Measurements from ENCODE around the gene PPP1R14D.

The PPP1R14D gene

DNA sequence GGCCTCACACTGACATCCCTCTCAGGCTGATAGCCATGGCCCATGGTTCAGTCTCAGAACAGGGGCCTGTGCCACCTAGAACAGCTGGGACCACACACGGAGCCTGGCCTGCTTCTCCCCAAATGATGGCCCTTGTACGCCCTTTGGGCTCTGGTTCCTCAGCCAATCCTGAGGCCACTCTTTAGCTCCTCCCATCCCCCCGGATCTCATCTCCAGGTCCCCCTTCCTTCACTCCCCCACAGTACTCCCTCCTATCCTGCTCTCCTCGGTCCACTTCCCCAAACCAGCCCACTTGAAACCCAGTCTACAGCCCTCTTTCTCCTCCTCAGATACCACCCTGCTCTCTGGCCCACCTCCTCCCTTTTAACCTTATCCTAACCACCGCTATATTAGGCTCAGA, 39.4 kb downstream of the PPP1R14D start:
- TF ChIP-seq CEBPB (IDR thresholded peaks at IDR 0.05) = no peak
- TF ChIP-seq, protein P1, sequence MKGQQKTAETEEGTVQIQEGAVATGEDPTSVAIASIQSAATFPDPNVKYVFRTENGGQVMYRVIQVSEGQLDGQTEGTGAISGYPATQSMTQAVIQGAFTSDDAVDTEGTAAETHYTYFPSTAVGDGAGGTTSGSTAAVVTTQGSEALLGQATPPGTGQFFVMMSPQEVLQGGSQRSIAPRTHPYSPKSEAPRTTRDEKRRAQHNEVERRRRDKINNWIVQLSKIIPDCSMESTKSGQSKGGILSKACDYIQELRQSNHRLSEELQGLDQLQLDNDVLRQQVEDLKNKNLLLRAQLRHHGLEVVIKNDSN (IDR thresholded peaks at IDR 0.05) = no peak
- TF ChIP-seq ZBTB7A (IDR thresholded peaks at IDR 0.05; ENCODE audit: low read depth) = no peak
- no peak for TF ChIP-seq YY1 (IDR thresholded peaks at IDR 0.05; ENCODE audit: low read depth)
- TF ChIP-seq, protein P2, sequence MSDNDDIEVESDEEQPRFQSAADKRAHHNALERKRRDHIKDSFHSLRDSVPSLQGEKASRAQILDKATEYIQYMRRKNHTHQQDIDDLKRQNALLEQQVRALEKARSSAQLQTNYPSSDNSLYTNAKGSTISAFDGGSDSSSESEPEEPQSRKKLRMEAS (IDR thresholded peaks at IDR 0.05) = no peak
- TF ChIP-seq EP300 (IDR thresholded peaks at IDR 0.05; ENCODE audit: borderline replicate concordance) = no peak
- TF ChIP-seq FOXM1 (IDR thresholded peaks at IDR 0.05; ENCODE audit: borderline replicate concordance, low read depth) = no peak
- TF ChIP-seq TEAD4 (IDR thresholded peaks at IDR 0.05) = no peak
- TF ChIP-seq, protein P3, sequence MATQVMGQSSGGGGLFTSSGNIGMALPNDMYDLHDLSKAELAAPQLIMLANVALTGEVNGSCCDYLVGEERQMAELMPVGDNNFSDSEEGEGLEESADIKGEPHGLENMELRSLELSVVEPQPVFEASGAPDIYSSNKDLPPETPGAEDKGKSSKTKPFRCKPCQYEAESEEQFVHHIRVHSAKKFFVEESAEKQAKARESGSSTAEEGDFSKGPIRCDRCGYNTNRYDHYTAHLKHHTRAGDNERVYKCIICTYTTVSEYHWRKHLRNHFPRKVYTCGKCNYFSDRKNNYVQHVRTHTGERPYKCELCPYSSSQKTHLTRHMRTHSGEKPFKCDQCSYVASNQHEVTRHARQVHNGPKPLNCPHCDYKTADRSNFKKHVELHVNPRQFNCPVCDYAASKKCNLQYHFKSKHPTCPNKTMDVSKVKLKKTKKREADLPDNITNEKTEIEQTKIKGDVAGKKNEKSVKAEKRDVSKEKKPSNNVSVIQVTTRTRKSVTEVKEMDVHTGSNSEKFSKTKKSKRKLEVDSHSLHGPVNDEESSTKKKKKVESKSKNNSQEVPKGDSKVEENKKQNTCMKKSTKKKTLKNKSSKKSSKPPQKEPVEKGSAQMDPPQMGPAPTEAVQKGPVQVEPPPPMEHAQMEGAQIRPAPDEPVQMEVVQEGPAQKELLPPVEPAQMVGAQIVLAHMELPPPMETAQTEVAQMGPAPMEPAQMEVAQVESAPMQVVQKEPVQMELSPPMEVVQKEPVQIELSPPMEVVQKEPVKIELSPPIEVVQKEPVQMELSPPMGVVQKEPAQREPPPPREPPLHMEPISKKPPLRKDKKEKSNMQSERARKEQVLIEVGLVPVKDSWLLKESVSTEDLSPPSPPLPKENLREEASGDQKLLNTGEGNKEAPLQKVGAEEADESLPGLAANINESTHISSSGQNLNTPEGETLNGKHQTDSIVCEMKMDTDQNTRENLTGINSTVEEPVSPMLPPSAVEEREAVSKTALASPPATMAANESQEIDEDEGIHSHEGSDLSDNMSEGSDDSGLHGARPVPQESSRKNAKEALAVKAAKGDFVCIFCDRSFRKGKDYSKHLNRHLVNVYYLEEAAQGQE (IDR thresholded peaks at IDR 0.05; ENCODE audit: low read depth) = no peak
- no peak for TF ChIP-seq RAD21 (IDR thresholded peaks at IDR 0.05; ENCODE audit: low read depth)
- TF ChIP-seq EGR1 (IDR thresholded peaks at IDR 0.05) = no peak
- TF ChIP-seq TCF12 (IDR thresholded peaks at IDR 0.05; ENCODE audit: low read depth) = no peak
- no peak for TF ChIP-seq TAF1 (IDR thresholded peaks at IDR 0.05; ENCODE audit: low read depth)
- no peak for TF ChIP-seq CREB1 (IDR thresholded peaks at IDR 0.05; ENCODE audit: low read depth)
- TF ChIP-seq NFIC (IDR thresholded peaks at IDR 0.05) = no peak

DNA sequence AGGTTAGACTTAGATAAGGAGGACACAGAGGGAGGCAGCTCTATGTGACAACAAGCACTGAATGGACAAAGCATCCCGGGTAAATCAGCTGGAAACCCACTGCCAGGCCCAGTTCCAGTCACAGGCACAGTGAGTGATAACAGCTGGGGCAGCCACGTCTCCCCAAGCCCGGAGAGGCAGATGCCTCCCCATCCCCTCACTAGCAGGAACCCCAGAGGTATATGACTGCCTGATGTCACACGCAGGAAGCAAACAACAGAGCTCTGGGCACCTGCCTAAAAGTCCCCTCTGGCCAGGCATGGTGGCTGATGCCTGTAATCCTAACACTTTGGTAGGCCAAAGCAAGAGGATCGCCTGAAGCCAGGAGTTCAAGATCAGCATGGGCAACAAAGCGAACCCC, 40.5 kb downstream of the PPP1R14D start:
- no peak for TF ChIP-seq CREB1 (IDR thresholded peaks at IDR 0.05; ENCODE audit: low read depth)
- TF ChIP-seq RAD21 (IDR thresholded peaks at IDR 0.05; ENCODE audit: low read depth) = 0 out of 2 replicates have a peak, but pooled peaks have one; percentile 7
- TF ChIP-seq, protein P1 (IDR thresholded peaks at IDR 0.05) = no peak
- no peak for TF ChIP-seq EGR1 (IDR thresholded peaks at IDR 0.05)
- TF ChIP-seq FOXM1 (IDR thresholded peaks at IDR 0.05; ENCODE audit: borderline replicate concordance, low read depth) = no peak

DNA sequence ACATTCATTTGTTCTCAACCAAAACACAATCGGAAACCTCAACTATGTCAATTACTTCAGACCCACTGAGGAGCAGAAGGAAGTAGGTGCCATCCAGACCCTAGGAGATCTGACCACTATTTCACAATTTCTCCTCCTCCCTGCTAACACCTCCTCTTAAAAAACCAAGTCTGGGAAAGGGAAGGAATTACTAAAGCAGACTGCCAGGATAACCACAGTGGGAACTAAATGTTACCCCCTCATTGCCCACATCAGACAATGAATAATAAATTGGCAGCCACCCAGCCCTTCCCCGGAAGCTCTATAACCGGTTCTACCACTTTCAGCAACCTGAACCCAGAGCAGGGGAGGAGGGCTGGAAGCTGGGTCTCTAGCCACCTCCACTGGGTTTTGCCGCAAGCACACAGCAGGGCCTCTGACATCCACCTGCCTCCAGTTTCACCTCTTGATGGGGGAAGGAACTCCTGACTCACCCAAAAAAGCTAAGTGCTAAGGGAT, 41.1 kb downstream of the PPP1R14D start:
- peak; percentile 18; the same call in 1 of the 2 replicates for TF ChIP-seq EGR1 (IDR thresholded peaks at IDR 0.05)
- no peak; the same call in 1 of the 2 replicates for TF ChIP-seq CREB1 (IDR thresholded peaks at IDR 0.05; ENCODE audit: low read depth)
- peak; percentile 44; the same call in 1 of the 2 replicates for TF ChIP-seq YY1 (IDR thresholded peaks at IDR 0.05; ENCODE audit: low read depth)
- peak; percentile 92 for TF ChIP-seq TEAD4 (IDR thresholded peaks at IDR 0.05)
- TF ChIP-seq NFIC (IDR thresholded peaks at IDR 0.05) = peak; percentile 99
- TF ChIP-seq, protein P1 (IDR thresholded peaks at IDR 0.05) = no peak
- peak; percentile 99 for TF ChIP-seq TCF12 (IDR thresholded peaks at IDR 0.05; ENCODE audit: low read depth)
- TF ChIP-seq, protein P2 (IDR thresholded peaks at IDR 0.05) = peak; percentile 68
- TF ChIP-seq CEBPB (IDR thresholded peaks at IDR 0.05) = peak; percentile 99
- peak; percentile 31 for TF ChIP-seq RAD21 (IDR thresholded peaks at IDR 0.05; ENCODE audit: low read depth)
- TF ChIP-seq FOXM1 (IDR thresholded peaks at IDR 0.05; ENCODE audit: borderline replicate concordance, low read depth) = peak; percentile 97
- TF ChIP-seq EP300 (IDR thresholded peaks at IDR 0.05; ENCODE audit: borderline replicate concordance) = peak; percentile 98
- no peak; the same call in 1 of the 2 replicates for TF ChIP-seq TAF1 (IDR thresholded peaks at IDR 0.05; ENCODE audit: low read depth)
- peak; percentile 42; the same call in 1 of the 2 replicates for TF ChIP-seq ZBTB7A (IDR thresholded peaks at IDR 0.05; ENCODE audit: low read depth)
- TF ChIP-seq, protein P3 (IDR thresholded peaks at IDR 0.05; ENCODE audit: low read depth) = no peak

DNA sequence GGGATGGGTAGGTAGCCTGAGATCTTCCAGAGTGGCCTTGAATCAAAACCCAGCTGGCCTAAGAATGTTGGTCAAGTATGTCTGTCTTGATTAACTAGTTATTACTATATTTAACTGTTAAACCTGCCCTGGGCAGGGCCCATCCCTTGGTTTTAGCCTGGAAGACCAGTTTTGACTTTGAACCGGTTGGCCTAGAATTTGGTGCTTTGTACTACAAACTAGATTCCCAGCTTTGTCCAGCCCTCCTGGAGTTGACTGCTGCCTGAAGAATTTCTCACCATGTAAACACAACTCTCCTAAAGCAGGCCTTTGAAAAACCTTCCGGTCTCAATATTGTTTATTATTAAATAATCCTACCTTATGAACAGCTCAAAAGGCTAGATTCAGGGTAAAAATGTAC, 42.7 kb downstream of the PPP1R14D start:
- no peak; the same call in 1 of the 2 replicates for TF ChIP-seq EP300 (IDR thresholded peaks at IDR 0.05; ENCODE audit: borderline replicate concordance)
- TF ChIP-seq, protein P1 (IDR thresholded peaks at IDR 0.05) = no peak
- 0 out of 2 replicates have a peak, but pooled peaks have one; percentile 20 for TF ChIP-seq FOXM1 (IDR thresholded peaks at IDR 0.05; ENCODE audit: borderline replicate concordance, low read depth)
- TF ChIP-seq, protein P3 (IDR thresholded peaks at IDR 0.05; ENCODE audit: low read depth) = no peak
- TF ChIP-seq EGR1 (IDR thresholded peaks at IDR 0.05) = no peak
- 0 out of 2 replicates have a peak, but pooled peaks have one; percentile 56 for TF ChIP-seq TCF12 (IDR thresholded peaks at IDR 0.05; ENCODE audit: low read depth)
- TF ChIP-seq RAD21 (IDR thresholded peaks at IDR 0.05; ENCODE audit: low read depth) = no peak
- TF ChIP-seq, protein P2 (IDR thresholded peaks at IDR 0.05) = no peak
- TF ChIP-seq TEAD4 (IDR thresholded peaks at IDR 0.05) = no peak; the same call in 1 of the 2 replicates
- no peak for TF ChIP-seq CREB1 (IDR thresholded peaks at IDR 0.05; ENCODE audit: low read depth)
- no peak for TF ChIP-seq TAF1 (IDR thresholded peaks at IDR 0.05; ENCODE audit: low read depth)
- no peak for TF ChIP-seq CEBPB (IDR thresholded peaks at IDR 0.05)
- no peak for TF ChIP-seq YY1 (IDR thresholded peaks at IDR 0.05; ENCODE audit: low read depth)
- TF ChIP-seq ZBTB7A (IDR thresholded peaks at IDR 0.05; ENCODE audit: low read depth) = no peak
- peak; percentile 51 for TF ChIP-seq NFIC (IDR thresholded peaks at IDR 0.05)

Measured in Ishikawa (cell line).